HCT116 (cell line): Measurements from ENCODE around the gene MATN3. TPM values are rescaled to one million over a fixed set of nuclear protein-coding genes. Genes with fewer than 3 reads are reported as not detected.

Experiments used
- ATAC-seq: fragments of 200-7000 bp; cut with Tn5 transposase; 2 replicates; pipeline ENCODE4 v1.9.1; 2020; ENCODE audit warnings: mild to moderate bottlenecking, moderate library complexity
- BruUV-seq: library from RNA; stranded (reverse); fragments of 400-500 nt; replicated peaks from 2 replicates; lab custom pipeline; 2021; lab: Mats Ljungman, UMichigan
- CTCF ChIA-PET: fragments of 300-600 bp; sonication (Branson Sonifier 250); formaldehyde crosslinking; loops from one replicate; lab custom pipeline; 2021; ENCODE audit warnings: antibody characterized with exemption; lab: Charles Lee
- POLR2A ChIA-PET: fragments of 300-600, 350-600 bp; sonication (Branson Sonifier 250); formaldehyde crosslinking; loops from one replicate; lab custom pipeline; 2021; ENCODE audit warnings: antibody characterized with exemption; lab: Charles Lee
- RAD21 ChIA-PET, 2 experiments: fragments of 300-600 bp; sonication (Branson Sonifier 250); formaldehyde crosslinking; loops; one replicate each; lab custom pipeline; 2023; ENCODE audit warnings: low total read pairs in 2 of 2; ENCODE audit not compliant: uncharacterized antibody in 2 of 2, unreplicated experiment in 2 of 2, low non-redundant PET in 1 of 2; lab: Charles Lee
- DNase-seq: peaks from one replicate; pipeline ENCODE4 v3.0.0-alpha.2; 2010; ENCODE audit warnings: low read depth, low spot score
- H2AFZ ChIP-seq: fragments of 200-600 bp; shearing (Covaris generic), sonication (generic); 2 replicates; pipeline ENCODE4 v1.6.1; 2017; ENCODE audit warnings: low read depth, mixed run types, mixed read lengths, antibody characterized with exemption, low read length; ENCODE audit not compliant: poor library complexity, severe bottlenecking
- H3K27ac ChIP-seq: 2 replicates; pipeline ENCODE4 v1.5.1; 2012; ENCODE audit warnings: low read depth, low read length
- H3K27me3 ChIP-seq: fragments of 200-600 bp; sonication (generic); 2 replicates; pipeline ENCODE4 v1.6.1; 2016; ENCODE audit warnings: mixed run types, low read length, mixed read lengths; ENCODE audit not compliant: insufficient read depth
- H3K36me3 ChIP-seq, 2 experiments: fragments of 200-500 bp in 1 of 2; fragments of 200-600 bp in 1 of 2; sonication (Bioruptor generic) in 1 of 2; sonication (generic) in 1 of 2; 2 replicates each; pipeline versions ENCODE4 v1.5.1 to v1.6.1; 2014 to 2016; ENCODE audit warnings: low read length in 2 of 2, inconsistent platforms in 1 of 2, mixed read lengths in 1 of 2, mixed run types in 1 of 2; ENCODE audit not compliant: insufficient read depth in 2 of 2, control insufficient read depth in 1 of 2
- H3K4me1 ChIP-seq, 2 experiments: fragments of 200-600 bp in 1 of 2; sonication (generic) in 1 of 2; 2 replicates each; pipeline versions ENCODE4 v1.5.1 to v1.6.1; 2012 to 2017; ENCODE audit warnings: low read length in 2 of 2, inconsistent platforms in 1 of 2, mild to moderate bottlenecking in 1 of 2, mixed read lengths in 1 of 2, mixed run types in 1 of 2, moderate library complexity in 1 of 2; ENCODE audit not compliant: insufficient read depth in 2 of 2, control insufficient read depth in 1 of 2
- H3K4me2 ChIP-seq: fragments of 200-600 bp; sonication (generic); 2 replicates; pipeline ENCODE4 v1.6.1; 2017; ENCODE audit warnings: mixed run types, low read length, mixed read lengths
- H3K4me3 ChIP-seq, 2 experiments: fragments of 200-600 bp in 1 of 2; sonication (generic) in 1 of 2; replicated peaks in 1 of 2; 2 replicates each; pipeline ENCODE4 v1.5.1; 2011 to 2016; ENCODE audit warnings: low read length in 2 of 2, control low read depth in 1 of 2, low read depth in 1 of 2, mild to moderate bottlenecking in 1 of 2, mixed read lengths in 1 of 2, mixed run types in 1 of 2
- H3K79me2 ChIP-seq: fragments of 200-600 bp; sonication (generic); 2 replicates; pipeline ENCODE4 v1.6.1; 2017; ENCODE audit warnings: mild to moderate bottlenecking, mixed run types, low read length, moderate library complexity, mixed read lengths; ENCODE audit not compliant: insufficient read depth
- H3K9ac ChIP-seq: fragments of 200-600 bp; sonication (generic); 2 replicates; pipeline ENCODE4 v1.6.1; 2016; ENCODE audit warnings: low read length, mixed read lengths
- H3K9me2 ChIP-seq: fragments of 200-600 bp; sonication (generic), shearing (Covaris generic); 2 replicates; pipeline ENCODE4 v1.6.1; 2017; ENCODE audit warnings: mixed run types, mild to moderate bottlenecking, moderate library complexity; ENCODE audit not compliant: insufficient read depth
- H3K9me3 ChIP-seq, 2 experiments: fragments of 200-500 bp in 1 of 2; fragments of 200-600 bp in 1 of 2; sonication (Bioruptor generic) in 1 of 2; sonication (generic) in 1 of 2; 2 replicates each; pipeline ENCODE4 v1.6.1; 2014 to 2017; ENCODE audit warnings: low read length in 2 of 2, mixed read lengths in 2 of 2, inconsistent platforms in 1 of 2, low read depth in 1 of 2, mild to moderate bottlenecking in 1 of 2, mixed run types in 1 of 2, moderate library complexity in 1 of 2; ENCODE audit not compliant: control insufficient read depth in 1 of 2, insufficient read depth in 1 of 2
- H4K20me1 ChIP-seq: fragments of 200-600 bp; sonication (generic), shearing (Covaris generic); 2 replicates; pipeline ENCODE4 v1.6.1; 2017; ENCODE audit warnings: mixed run types, mild to moderate bottlenecking, moderate library complexity; ENCODE audit not compliant: insufficient read depth
- CEBPB ChIP-seq: IDR thresholded peaks from 2 replicates; pipeline ENCODE4 v1.6.1; 2012; ENCODE audit warnings: low read depth
- EGR1 ChIP-seq: IDR thresholded peaks from 2 replicates; pipeline ENCODE4 v1.6.1; 2012; ENCODE audit warnings: low read depth
- ELF1 ChIP-seq: IDR thresholded peaks from 2 replicates; pipeline ENCODE4 v1.6.1; 2012; ENCODE audit warnings: low read depth, borderline replicate concordance
- EZH2phosphoT487 ChIP-seq: fragments of 200-600 bp; IDR thresholded peaks from 2 replicates; pipeline ENCODE4 v1.6.1; 2018; ENCODE audit warnings: antibody characterized with exemption, borderline replicate concordance
- REST ChIP-seq: IDR thresholded peaks from 2 replicates; pipeline ENCODE4 v1.6.1; 2012; ENCODE audit warnings: low read depth
- SIN3A ChIP-seq: IDR thresholded peaks from 2 replicates; pipeline ENCODE4 v1.6.1; 2012; ENCODE audit warnings: low read depth
- SP1 ChIP-seq: IDR thresholded peaks from 2 replicates; pipeline ENCODE4 v1.6.1; 2012; ENCODE audit warnings: low read depth
- TCF7L2 ChIP-seq: IDR thresholded peaks from 2 replicates; pipeline ENCODE4 v1.7.0; 2011; ENCODE audit warnings: borderline replicate concordance, inconsistent platforms; ENCODE audit not compliant: insufficient read depth, insufficient read length; ENCODE audit errors: extremely low read depth
- YY1 ChIP-seq: IDR thresholded peaks from 2 replicates; pipeline ENCODE4 v1.6.1; 2011; ENCODE audit warnings: low read length, low read depth, moderate library complexity, mild to moderate bottlenecking; ENCODE audit not compliant: insufficient replicate concordance; ENCODE audit errors: extremely low read depth
- ZFX ChIP-seq: fragments of 450-650 bp; IDR thresholded peaks from 2 replicates; pipeline ENCODE4 v1.6.1; 2017
- intact Hi-C: fragments of 100-400 bp; cut with micrococcal nuclease; formaldehyde crosslinking; loops from 2 replicates; pipeline ENCODE4 v1.10.0; 2022
- total RNA-seq: library from RNA; stranded (reverse); gene quantifications from one replicate; pipeline ENCODE4 v1.2.1, GENCODE V29; 2021; ENCODE audit not compliant: unreplicated experiment
- TF ChIP-seq, protein P1 (sequence below): IDR thresholded peaks from 2 replicates; pipeline ENCODE4 v1.6.1; 2012
- TF ChIP-seq, protein P2 (sequence below): IDR thresholded peaks from 2 replicates; pipeline ENCODE4 v1.6.1; 2011; ENCODE audit warnings: mild to moderate bottlenecking, low read length, moderate library complexity; ENCODE audit not compliant: insufficient replicate concordance; ENCODE audit errors: extremely low read depth

MATN3 gene
- total RNA-seq, 1 experiment from 2014 or later = not detected

GRCh38 chr2:19988600-19988999 is 23.9 kb downstream of the MATN3 start:
- Histone ChIP-seq H3K36me3 (no peaks in the 10 kb centered on the region), H3K9ac (peak overlapping the region; percentile 67), H3K4me1 (peaks cover 3 to 17% of the 10 kb centered on the region in 2 experiments; a peak in 3 of 4 replicates), H3K9me3 (no peaks in the 10 kb centered on the region), H3K9me2 (no peaks in the 10 kb centered on the region), H4K20me1 (no peaks in the 10 kb centered on the region), H2AFZ (no peak overlapping the region), H3K27ac (no peak overlapping the region), H3K4me3 (peak overlapping the region in 1 of 2 experiments; percentile 92; a peak in 3 of 4 replicates), H3K79me2 (peaks cover 23% of the 10 kb centered on the region), H3K27me3 (no peaks in the 10 kb centered on the region), H3K4me2 (peak overlapping the region; percentile 92)
- TF ChIP-seq, protein P1, sequence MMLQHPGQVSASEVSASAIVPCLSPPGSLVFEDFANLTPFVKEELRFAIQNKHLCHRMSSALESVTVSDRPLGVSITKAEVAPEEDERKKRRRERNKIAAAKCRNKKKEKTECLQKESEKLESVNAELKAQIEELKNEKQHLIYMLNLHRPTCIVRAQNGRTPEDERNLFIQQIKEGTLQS = no peak
- TF ChIP-seq ELF1 = no peak
- BruUV-seq = TSS peak; percentile 37
- DNase-seq (no peak), ATAC-seq (no peak)
- ChIA-PET POLR2A (no interaction called here), CTCF (no interaction called here), RAD21 (no interaction called here)
- intact Hi-C loops = no loop called here

DNA sequence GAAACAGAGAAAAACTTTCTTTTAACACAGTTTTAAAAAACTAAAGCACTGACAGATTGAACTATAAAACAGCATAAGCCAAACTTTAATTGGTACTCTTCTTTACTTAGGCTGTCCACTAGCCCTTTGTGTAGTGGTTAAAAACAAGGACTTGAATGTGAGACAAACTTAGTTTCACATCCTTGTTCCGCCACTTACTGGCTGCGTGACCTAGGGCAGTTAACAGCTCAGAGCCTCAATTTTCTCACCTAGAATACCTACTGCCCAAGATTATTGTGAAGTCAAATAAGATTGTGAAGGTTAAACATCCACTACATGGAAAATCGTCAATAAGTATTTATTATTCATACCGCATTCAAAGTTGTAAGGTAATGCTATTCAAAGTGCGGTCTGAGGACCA is 24.5 kb downstream of the MATN3 start:
- peaks cover 3 to 19% of the 10 kb centered on the region in 2 experiments; a peak in 3 of 4 replicates for H3K4me1 ChIP-seq
- DNase-seq (no peak), ATAC-seq (no peak)
- H3K9me2 ChIP-seq = no peaks in the 10 kb centered on the region
- H2AFZ ChIP-seq = no peak overlapping the region
- TF ChIP-seq CEBPB (no peak), TCF7L2 (no peak), SIN3A (no peak), ELF1 (no peak), EGR1 (no peak), YY1 (no peak), REST (no peak), ZFX (no peak), SP1 (no peak), EZH2phosphoT487 (no peak)
- TF ChIP-seq, protein P2, sequence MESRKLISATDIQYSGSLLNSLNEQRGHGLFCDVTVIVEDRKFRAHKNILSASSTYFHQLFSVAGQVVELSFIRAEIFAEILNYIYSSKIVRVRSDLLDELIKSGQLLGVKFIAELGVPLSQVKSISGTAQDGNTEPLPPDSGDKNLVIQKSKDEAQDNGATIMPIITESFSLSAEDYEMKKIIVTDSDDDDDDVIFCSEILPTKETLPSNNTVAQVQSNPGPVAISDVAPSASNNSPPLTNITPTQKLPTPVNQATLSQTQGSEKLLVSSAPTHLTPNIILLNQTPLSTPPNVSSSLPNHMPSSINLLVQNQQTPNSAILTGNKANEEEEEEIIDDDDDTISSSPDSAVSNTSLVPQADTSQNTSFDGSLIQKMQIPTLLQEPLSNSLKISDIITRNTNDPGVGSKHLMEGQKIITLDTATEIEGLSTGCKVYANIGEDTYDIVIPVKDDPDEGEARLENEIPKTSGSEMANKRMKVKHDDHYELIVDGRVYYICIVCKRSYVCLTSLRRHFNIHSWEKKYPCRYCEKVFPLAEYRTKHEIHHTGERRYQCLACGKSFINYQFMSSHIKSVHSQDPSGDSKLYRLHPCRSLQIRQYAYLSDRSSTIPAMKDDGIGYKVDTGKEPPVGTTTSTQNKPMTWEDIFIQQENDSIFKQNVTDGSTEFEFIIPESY = no peak
- peaks cover 23% of the 10 kb centered on the region for H3K79me2 ChIP-seq
- no peak overlapping the region for H3K4me3 ChIP-seq
- H3K27ac ChIP-seq = no peak overlapping the region
- H3K4me2 ChIP-seq = no peak overlapping the region
- no peaks in the 10 kb centered on the region for H3K36me3 ChIP-seq
- no peaks in the 10 kb centered on the region for H3K9me3 ChIP-seq
- H3K9ac ChIP-seq = no peak overlapping the region
- ChIA-PET CTCF (no interaction called here), POLR2A (no interaction called here), RAD21 (no interaction called here)
- no peaks in the 10 kb centered on the region for H3K27me3 ChIP-seq
- intact Hi-C loops = no loop called here
- BruUV-seq = no TSS peak
- H4K20me1 ChIP-seq = no peaks in the 10 kb centered on the region
